GM21360 (cell line): ENCODE data around the gene JADE2.
"Not testable (repeated sequence)": the region's sequence is repeated elsewhere in the genome, so short reads cannot be mapped to it uniquely, and the experiment has no call there.

Experiments
- ATAC-seq: cut with Tn5 transposase; IDR thresholded peaks from one replicate; pipeline ENCODE4 v1.9.1; 2021; ENCODE audit warnings: mild to moderate bottlenecking, moderate library complexity; ENCODE audit not compliant: unreplicated experiment

The JADE2 gene

GRCh38 chr5:134550271-134551214 lies 25.1 kb downstream of the JADE2 start:
- ATAC-seq = no peak

GRCh38 chr5:134551901-134552300 lies 26.4 kb downstream of the JADE2 start:
- no peak for ATAC-seq

- no peak for ATAC-seq
Observed at GRCh38 chr5:134552301-134552700, 26.8 kb downstream of the JADE2 start.

DNA sequence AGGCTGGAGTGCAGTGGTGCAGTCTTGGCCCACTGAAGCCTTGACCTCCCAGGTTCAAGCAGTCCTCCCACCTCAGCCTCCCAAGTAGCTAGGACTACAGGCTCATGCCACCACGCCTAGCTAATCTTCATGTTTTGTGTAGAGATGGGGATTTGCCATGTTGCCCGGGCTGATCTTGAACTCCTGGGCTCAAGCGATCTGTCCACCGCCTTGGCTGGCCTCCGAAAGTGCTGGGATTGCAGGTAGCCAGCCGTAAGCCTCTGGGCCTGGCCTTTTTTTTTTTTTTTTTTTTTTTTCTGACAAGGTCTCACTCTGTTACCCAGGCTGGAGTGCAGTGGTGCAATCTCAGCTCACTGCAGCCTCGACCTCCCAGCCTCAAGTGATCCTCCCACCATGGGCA lies 27.2 kb downstream of the JADE2 start:
- ATAC-seq = not testable (repeated sequence)

DNA sequence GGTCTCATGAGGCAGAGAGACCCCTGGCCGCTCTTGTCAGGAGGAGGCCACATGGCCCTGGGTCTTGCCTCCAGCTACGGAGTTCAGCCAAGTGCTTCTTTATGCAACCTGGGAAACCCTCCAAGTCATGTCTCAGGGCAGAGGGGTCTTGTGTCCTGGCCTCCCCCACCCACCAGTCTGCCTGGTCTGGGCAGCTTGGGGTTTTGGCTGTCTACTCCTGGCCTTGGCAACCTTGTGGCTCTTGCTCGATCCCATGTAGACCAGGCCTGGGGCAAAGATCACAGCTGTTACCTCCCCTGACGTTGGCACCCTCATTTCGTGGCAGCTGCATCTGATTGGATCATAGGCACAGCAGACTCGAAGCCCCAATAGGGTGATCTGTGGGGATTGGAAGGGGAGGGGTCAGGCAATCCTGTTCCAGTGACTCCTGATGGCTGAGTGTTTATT lies 28.4 kb downstream of the JADE2 start:
- no peak for ATAC-seq

DNA sequence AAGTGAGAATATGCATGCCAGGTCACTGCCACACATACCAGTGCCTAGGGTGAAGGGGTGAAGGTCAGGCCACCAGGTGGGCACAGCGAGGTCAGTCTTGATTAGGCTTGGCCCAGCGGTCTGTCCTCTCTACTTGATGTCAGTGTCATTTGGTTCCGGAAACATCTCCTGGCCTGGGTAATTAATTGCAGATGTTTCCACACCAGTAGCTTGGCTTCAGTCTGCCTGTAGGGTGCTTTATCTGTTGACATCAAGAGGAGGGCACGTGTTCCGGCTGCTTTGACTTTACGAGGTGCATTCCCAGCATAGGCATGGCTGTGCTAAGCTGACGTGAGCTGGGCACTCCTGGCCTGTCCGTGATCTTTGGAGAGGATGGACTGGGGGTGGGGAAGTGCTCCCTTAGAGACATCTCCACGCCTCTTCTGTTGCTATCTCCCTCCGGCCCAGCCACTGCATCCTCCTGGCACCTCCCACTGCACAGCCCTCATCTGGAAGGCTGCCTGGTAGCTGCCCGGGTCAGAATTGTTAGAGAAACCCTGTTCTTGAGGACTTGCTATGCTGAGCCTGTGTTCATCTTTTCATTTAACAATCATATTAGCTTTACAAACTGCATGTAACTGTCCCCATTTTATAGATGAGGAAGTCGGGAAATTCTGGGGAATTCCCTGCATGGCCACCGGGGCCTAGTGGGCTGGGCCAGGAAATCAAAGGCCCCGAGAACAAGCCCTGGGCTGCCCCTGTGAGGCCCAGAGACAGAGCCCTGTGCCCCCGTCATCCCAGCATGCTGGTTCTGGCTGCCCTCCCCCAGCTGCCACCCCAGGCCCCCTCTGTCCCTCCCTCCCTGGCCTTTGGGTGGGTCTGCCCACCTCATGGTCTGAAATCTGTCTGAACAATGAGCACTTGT lies 29.1 kb downstream of the JADE2 start:
- peak; percentile 40 for ATAC-seq

GRCh38 chr5:134555223-134555889 lies 29.9 kb downstream of the JADE2 start:
- ATAC-seq = peak; percentile 4

- no peak for ATAC-seq
Observed at GRCh38 chr5:134555890-134556311, 30.4 kb downstream of the JADE2 start.

- not testable (repeated sequence) for ATAC-seq
Observed at GRCh38 chr5:134556588-134556987, 31.1 kb downstream of the JADE2 start.

DNA sequence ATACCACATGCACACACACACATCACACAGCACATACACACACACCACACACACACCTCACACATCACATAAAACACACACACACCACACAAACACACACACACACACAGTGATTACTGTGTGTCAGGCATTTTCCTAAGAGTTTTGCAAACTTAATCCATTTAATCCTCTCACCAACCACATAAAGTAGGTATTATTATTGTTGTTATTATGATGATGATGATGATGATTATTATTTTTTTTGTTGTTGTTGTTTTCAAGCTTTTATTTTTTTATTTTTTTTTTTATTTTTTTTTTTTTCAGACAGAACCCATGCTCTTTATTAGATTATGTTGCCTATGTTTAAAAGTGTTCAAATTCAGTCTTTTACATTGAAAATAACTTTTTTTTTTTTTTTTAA lies 31.5 kb downstream of the JADE2 start:
- ATAC-seq = no peak

DNA sequence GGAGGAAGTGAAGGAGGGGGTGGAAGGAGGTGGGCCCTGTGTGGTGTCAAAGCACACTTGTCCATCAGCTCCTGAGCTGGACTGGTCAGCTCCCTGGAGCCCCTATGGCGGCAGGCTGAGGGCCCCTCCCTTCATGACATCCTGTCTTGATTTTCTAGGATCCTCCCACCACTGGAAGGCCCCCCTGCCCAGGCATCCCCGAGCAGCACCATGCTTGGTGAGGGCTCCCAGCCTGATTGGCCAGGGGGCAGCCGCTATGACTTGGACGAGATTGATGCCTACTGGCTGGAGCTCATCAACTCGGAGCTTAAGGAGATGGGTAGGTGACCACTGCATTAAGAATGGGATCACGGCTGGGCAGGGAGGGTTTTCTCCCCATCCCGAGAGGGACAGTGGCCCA lies 34.2 kb downstream of the JADE2 start:
- ATAC-seq = no peak

DNA sequence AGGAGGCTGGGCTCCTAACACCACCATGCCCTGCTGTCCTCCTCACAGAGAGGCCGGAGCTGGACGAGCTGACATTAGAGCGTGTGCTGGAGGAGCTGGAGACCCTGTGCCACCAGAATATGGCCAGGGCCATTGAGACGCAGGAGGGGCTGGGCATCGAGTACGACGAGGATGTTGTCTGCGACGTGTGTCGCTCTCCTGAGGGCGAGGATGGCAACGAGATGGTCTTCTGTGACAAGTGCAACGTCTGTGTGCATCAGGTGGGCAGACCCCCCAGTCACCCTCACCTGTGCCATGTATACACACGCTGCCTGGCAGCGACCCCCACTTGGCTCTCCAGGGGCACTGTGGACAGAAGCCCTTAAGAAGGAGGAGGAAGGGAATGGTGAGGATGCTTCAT lies 35.2 kb downstream of the JADE2 start:
- ATAC-seq = no peak

DNA sequence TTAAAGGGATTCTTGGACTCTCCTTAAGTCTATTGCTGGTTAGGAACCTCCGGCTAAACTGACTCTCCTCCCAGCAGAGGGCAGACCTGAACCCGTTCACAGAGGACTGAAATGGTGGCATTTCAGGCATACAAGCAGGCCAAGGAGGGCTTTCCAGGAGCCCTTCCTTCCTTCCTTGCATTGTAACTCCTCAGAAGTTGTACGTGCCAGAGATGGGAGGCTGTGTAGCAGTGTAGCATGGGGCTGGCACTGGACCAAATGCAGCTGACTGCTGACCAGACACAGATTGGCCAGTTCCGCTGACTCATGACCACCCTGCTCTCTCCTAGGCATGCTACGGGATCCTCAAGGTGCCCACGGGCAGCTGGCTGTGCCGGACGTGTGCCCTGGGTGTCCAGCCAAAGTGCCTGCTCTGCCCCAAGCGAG lies 36.4 kb downstream of the JADE2 start:
- no peak for ATAC-seq

DNA sequence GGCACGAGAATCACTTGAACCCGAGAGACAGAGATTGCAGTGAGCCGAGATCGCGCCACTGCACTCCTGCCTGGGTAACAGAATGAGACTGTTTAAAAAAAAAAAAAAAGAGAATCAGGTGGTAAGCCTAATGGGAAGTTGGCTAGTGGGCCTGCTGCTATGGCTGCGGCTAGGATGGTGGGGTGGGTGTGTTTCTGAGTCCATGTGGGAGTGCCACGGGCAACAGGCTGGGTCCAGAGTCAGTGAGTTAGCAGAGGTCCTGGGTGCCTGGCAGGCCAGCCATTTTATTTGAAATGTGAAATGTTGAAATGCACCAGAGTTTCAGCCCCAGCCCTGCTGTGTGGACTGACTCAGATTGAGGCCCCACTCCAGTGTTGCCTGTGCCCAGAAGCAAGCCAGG lies 37.8 kb downstream of the JADE2 start:
- no peak for ATAC-seq

- ATAC-seq = no peak
Observed at GRCh38 chr5:134563962-134564361, 38.5 kb downstream of the JADE2 start.

DNA sequence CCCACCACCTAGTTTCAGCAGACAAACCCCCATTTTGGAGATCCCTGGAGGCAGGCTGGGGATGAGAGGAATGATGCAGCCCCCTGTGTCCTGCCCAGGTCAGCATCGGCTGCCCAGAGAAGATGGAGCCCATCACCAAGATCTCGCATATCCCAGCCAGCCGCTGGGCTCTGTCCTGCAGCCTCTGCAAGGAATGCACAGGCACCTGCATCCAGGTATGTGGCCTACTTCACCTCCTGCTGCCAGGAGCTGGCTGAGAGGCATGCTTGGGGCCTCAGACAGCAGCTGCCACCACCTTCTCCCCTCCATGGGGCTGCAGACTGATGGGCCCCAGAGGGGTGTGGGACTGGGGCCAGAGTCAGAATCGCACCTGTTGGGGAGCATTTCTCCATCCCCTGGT lies 38.9 kb downstream of the JADE2 start:
- no peak for ATAC-seq

GRCh38 chr5:134565791-134566740 lies 40.6 kb downstream of the JADE2 start:
- ATAC-seq = no peak

- no peak for ATAC-seq
Observed at GRCh38 chr5:134566741-134567221, 41.3 kb downstream of the JADE2 start.

DNA sequence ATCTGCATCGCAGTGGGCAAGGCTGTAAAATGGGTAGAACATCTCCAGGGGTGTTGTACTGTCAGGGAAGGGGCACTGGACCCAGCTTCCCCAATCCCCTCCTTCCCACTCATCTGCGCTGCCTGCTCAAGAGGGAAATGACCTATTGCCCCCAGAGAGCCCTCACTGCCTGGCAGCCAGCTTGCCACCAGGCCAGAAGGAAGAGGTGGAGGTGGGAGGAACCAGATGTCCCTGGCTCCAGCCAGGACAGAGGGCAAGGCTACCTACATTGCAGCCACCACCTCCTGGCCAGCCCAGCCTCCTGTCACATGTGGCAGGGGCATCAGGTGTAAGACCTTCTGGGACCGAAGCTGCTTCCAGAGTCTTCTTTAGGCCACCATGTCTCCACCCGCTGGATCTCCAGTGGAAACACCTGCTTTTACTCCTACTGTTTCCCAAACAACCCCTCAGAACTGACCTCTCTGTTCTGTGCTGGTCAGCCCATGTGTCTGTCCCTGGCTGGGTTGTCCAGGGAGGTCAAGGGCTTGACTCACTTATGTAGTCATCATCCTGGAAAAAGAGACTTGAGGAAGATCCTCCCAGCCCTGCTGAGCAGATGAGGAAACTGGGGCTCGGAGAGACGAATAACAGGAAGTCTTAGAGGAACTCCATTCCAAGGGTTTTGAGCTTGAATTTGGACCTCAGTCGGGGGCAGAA lies 42.3 kb downstream of the JADE2 start:
- ATAC-seq = no peak
